HepG2 (cell line): Measurements from ENCODE around the gene DGCR8. TPM values are rescaled to one million over a fixed set of nuclear protein-coding genes. Genes with fewer than 3 reads are reported as not detected.

ENCODE experiments used
- ATAC-seq: fragments of 200-7000 bp; cut with Tn5 transposase; 3 replicates; pipeline ENCODE4 v1.9.1; 2020; ENCODE audit warnings: mild to moderate bottlenecking, moderate library complexity
- BruUV-seq: library from RNA; stranded (reverse); fragments of 400-500 nt; replicated peaks from 2 replicates; lab custom pipeline; 2021; lab: Mats Ljungman, UMichigan
- CTCF ChIA-PET: fragments of 300-600 bp; formaldehyde crosslinking; extraction: SDS; loops from one replicate; lab custom pipeline; 2021; ENCODE audit warnings: low total read pairs, inconsistent platforms, low intra/inter-chr PET ratio; lab: Yijun Ruan, JAX
- POLR2A ChIA-PET: fragments of 350-600 bp; sonication (Branson Sonifier 250); formaldehyde crosslinking; loops from one replicate; lab custom pipeline; 2020; ENCODE audit warnings: antibody characterized with exemption, inconsistent platforms; lab: Yijun Ruan, JAX
- DNase-seq: peaks from one replicate; pipeline ENCODE4 v3.0.0-alpha.2; 2015; ENCODE audit warnings: low spot score
- FAIRE-seq: peaks from 3 replicates; lab custom pipeline; 2011; peaks lifted over from hg19 to GRCh38; lab: Jason Lieb, UNC
- H2AFZ ChIP-seq: one replicate; pipeline ENCODE4 v1.6.1; 2011; ENCODE audit warnings: low read length, inconsistent platforms
- H3K27ac ChIP-seq: fragments of 300-600 bp; 3 replicates; pipeline ENCODE4 v1.8.0; 2011; ENCODE audit warnings: mixed run types, mild to moderate bottlenecking, mixed read lengths, low read length, inconsistent platforms; ENCODE audit not compliant: insufficient read depth; ENCODE audit errors: extremely low read length
- H3K27me3 ChIP-seq, 2 experiments: fragments of 200-600 bp in 1 of 2; 2 replicates in 1 of 2; 3 replicates in 1 of 2; pipeline versions ENCODE4 v1.6.0 to v1.8.0; 2011; ENCODE audit warnings: low read length in 2 of 2, mild to moderate bottlenecking in 2 of 2, moderate library complexity in 2 of 2, inconsistent platforms in 1 of 2; ENCODE audit not compliant: insufficient read depth in 2 of 2, control insufficient read depth in 1 of 2
- H3K36me3 ChIP-seq, 2 experiments: fragments of 200-600 bp in 1 of 2; replicated peaks in 1 of 2; 2 replicates in 1 of 2; 3 replicates in 1 of 2; pipeline versions ENCODE4 v1.5.1 to v1.8.0; 2011; ENCODE audit warnings: low read length in 2 of 2, inconsistent platforms in 1 of 2; ENCODE audit not compliant: insufficient read depth in 2 of 2, control insufficient read depth in 1 of 2
- H3K4me1 ChIP-seq: 2 replicates; pipeline ENCODE4 v1.5.1; 2012; ENCODE audit warnings: low read length, inconsistent platforms; ENCODE audit not compliant: insufficient read depth
- H3K4me2 ChIP-seq: 2 replicates; pipeline ENCODE4 v1.6.0; 2011; ENCODE audit warnings: low read depth, low read length, inconsistent platforms
- H3K4me3 ChIP-seq, 3 experiments: fragments of 200-600 bp in 1 of 3; sonication (generic), shearing (Covaris generic) in 1 of 3; replicated peaks in 1 of 3; 2 replicates each; pipeline ENCODE4 v1.5.1; 2011 to 2016; ENCODE audit warnings: low read length in 3 of 3, inconsistent platforms in 2 of 3, low read depth in 2 of 3, mild to moderate bottlenecking in 2 of 3, control low read depth in 1 of 3, mixed read lengths in 1 of 3; ENCODE audit not compliant: insufficient read depth in 1 of 3
- H3K79me2 ChIP-seq: one replicate; pipeline ENCODE4 v1.6.1; 2011; ENCODE audit warnings: low read length, inconsistent platforms; ENCODE audit not compliant: insufficient read depth
- H3K9ac ChIP-seq: 2 replicates; pipeline ENCODE4 v1.6.0; 2011; ENCODE audit warnings: mild to moderate bottlenecking, low read depth, low read length, inconsistent platforms; ENCODE audit not compliant: insufficient read depth
- H3K9me3 ChIP-seq: 2 replicates; pipeline ENCODE4 v1.5.1; 2012; ENCODE audit warnings: mild to moderate bottlenecking, low read length
- H4K20me1 ChIP-seq: 2 replicates; pipeline ENCODE4 v1.6.0; 2011; ENCODE audit warnings: inconsistent platforms, mild to moderate bottlenecking, low read length, moderate library complexity; ENCODE audit not compliant: insufficient read depth
- CREM ChIP-seq, 2 experiments: sonication (generic) in 1 of 2; formaldehyde crosslinking in 1 of 2; IDR thresholded peaks; 2 replicates each; pipeline versions ENCODE4 v1.4.0 to v1.6.1; 2016 to 2020; ENCODE audit warnings: antibody characterized with exemption in 1 of 2, mild to moderate bottlenecking in 1 of 2, missing genetic modification reagents in 1 of 2
- DMAP1 ChIP-seq: IDR thresholded peaks from 2 replicates; pipeline ENCODE4 v1.6.1; 2016
- JARID2 ChIP-seq: sonication (generic); formaldehyde crosslinking; IDR thresholded peaks from 2 replicates; pipeline ENCODE4 v1.8.1; 2023; ENCODE audit warnings: missing genetic modification reagents, inconsistent platforms; ENCODE audit not compliant: insufficient replicate concordance
- MIXL1 ChIP-seq: IDR thresholded peaks from 2 replicates; pipeline ENCODE4 v1.6.1; 2016
- NFATC3 ChIP-seq: sonication (generic); formaldehyde crosslinking; IDR thresholded peaks from 2 replicates; pipeline ENCODE4 v1.5.1; 2020; ENCODE audit warnings: mild to moderate bottlenecking, missing genetic modification reagents
- PCBP1 ChIP-seq: fragments of 200-400 bp; formaldehyde crosslinking; IDR thresholded peaks from 2 replicates; pipeline ENCODE4 v1.6.1; 2017; ENCODE audit warnings: mild to moderate bottlenecking, low read depth, low read length, borderline replicate concordance
- RBM39 ChIP-seq: fragments of 200-400 bp; formaldehyde crosslinking; IDR thresholded peaks from one replicate; pipeline ENCODE4 v1.6.1; 2018; ENCODE audit warnings: antibody characterized with exemption, mild to moderate bottlenecking, low read depth, low read length; ENCODE audit not compliant: poor library complexity, severe bottlenecking
- TBP ChIP-seq: sonication (generic); formaldehyde crosslinking; IDR thresholded peaks from 2 replicates; pipeline ENCODE4 v1.5.0; 2020; ENCODE audit warnings: missing genetic modification reagents
- TCF12 ChIP-seq, 2 experiments: fragments of 450-650 bp in 1 of 2; sonication (generic) in 1 of 2; formaldehyde crosslinking in 1 of 2; IDR thresholded peaks; 2 replicates each; pipeline versions ENCODE4 v1.6.1 to v1.8.0; 2017 to 2022; ENCODE audit warnings: antibody characterized with exemption in 1 of 2, mild to moderate bottlenecking in 1 of 2, missing genetic modification reagents in 1 of 2, moderate library complexity in 1 of 2
- THAP7 ChIP-seq: sonication (generic); formaldehyde crosslinking; IDR thresholded peaks from 2 replicates; pipeline ENCODE4 v1.8.1; 2023; ENCODE audit warnings: mild to moderate bottlenecking, missing genetic modification reagents
- ZBED4 ChIP-seq: sonication (generic); formaldehyde crosslinking; IDR thresholded peaks from 2 replicates; pipeline ENCODE4 v1.4.0; 2020; ENCODE audit warnings: missing genetic modification reagents, borderline replicate concordance
- ZC3H4 ChIP-seq: sonication (generic); formaldehyde crosslinking; IDR thresholded peaks from 2 replicates; pipeline ENCODE4 v1.4.0; 2020; ENCODE audit warnings: missing genetic modification reagents, borderline replicate concordance
- ZNF180 ChIP-seq: sonication (generic); formaldehyde crosslinking; IDR thresholded peaks from 2 replicates; pipeline ENCODE4 v1.4.0; 2020; ENCODE audit warnings: low read depth, missing genetic modification reagents, borderline replicate concordance
- WGBS: methylation state at CpG from one replicate; pipeline ENCODE4 v1.1.6; 2017; ENCODE audit warnings: low lambda C conversion rate; 5-methylcytosine and 5-hydroxymethylcytosine counted together
- in situ Hi-C: cut with HindIII; loops from 2 replicates; pipeline ENCODE4 v1.10.0; 2017; ENCODE audit warnings: low pct_unique_long_range_greater_than_20kb; ENCODE audit not compliant: extremely low pct_ligation_motif_present
- intact Hi-C: fragments of 100-400 bp; cut with micrococcal nuclease; formaldehyde crosslinking; loops from one replicate; pipeline ENCODE4 v1.10.0; 2022; ENCODE audit not compliant: unreplicated experiment
- polyA plus RNA-seq, 8 experiments: library from polyadenylated mRNA; depleted of rRNA in 3 of 8; stranded (reverse) in 7 of 8; unstranded in 1 of 8; fragments of >200 nt; fragmentation: Illumina TruSeq in 4 of 8; extraction: Trizol in 4 of 8; gene quantifications; 2 replicates each; pipeline versions ENCODE4 v1.2.1 to v1.2.3, GENCODE V29; 2011 to 2016; ENCODE audit warnings: low read depth in 4 of 8, missing spikeins in 1 of 8, mixed read lengths in 1 of 8; ENCODE audit not compliant: insufficient read depth in 1 of 8
- total RNA-seq, 5 experiments: library from RNA; depleted of rRNA; stranded (reverse); fragments of >200 nt; fragmentation: Illumina TruSeq; extraction: Trizol; gene quantifications; 2 replicates each; pipeline ENCODE4 v1.2.3, GENCODE V29; 2016; ENCODE audit warnings: low read depth in 1 of 5

The DGCR8 gene
- total and polyA plus RNA-seq, 2 of the 13 experiments (the other 11 are each of a cell fraction or from before 2014, with no cell fraction given): 10.2 to 23.2 TPM

- Histone ChIP-seq H3K4me2 (no peak overlapping the region), H4K20me1 (no peaks in the 10 kb centered on the region), H3K27ac (no peak overlapping the region), H2AFZ (no peak overlapping the region), H3K4me1 (no peaks in the 10 kb centered on the region), H3K4me3 (no peak overlapping the region), H3K9ac (no peak overlapping the region), H3K79me2 (no peaks in the 10 kb centered on the region), H3K27me3 (no peaks in the 10 kb centered on the region), H3K36me3 (peaks cover 0 to 25% of the 10 kb centered on the region in 2 experiments; a peak in 3 of 5 replicates), H3K9me3 (no peaks in the 10 kb centered on the region)
- 95% methylated on average over 6 of the region's 7 CpGs for WGBS
- ChIA-PET CTCF (no interaction called here), POLR2A (no interaction called here)
- in situ Hi-C loops (no loop called here), intact Hi-C loops (no loop called here)
- ATAC-seq (no peak; the same call in 2 of the 3 replicates), DNase-seq (no peak), FAIRE-seq (no peak)
- no TSS peak for BruUV-seq
- TF ChIP-seq NFATC3 (CRISPR knock-in tag) (no peak), DMAP1 (CRISPR knock-in tag) (no peak), MIXL1 (no peak), ZNF180 (CRISPR knock-in tag) (no peak), ZC3H4 (no peak), THAP7 (CRISPR knock-in tag) (no peak), JARID2 (no peak), TCF12 (IDR thresholded peaks at IDR 0.05) (no peak), TCF12 (CRISPR knock-in tag; IDR thresholded peaks at IDR 0.05) (no peak), CREM (IDR thresholded peaks at IDR 0.05) (no peak), CREM (CRISPR knock-in tag; IDR thresholded peaks at IDR 0.05) (no peak), RBM39 (no peak), PCBP1 (no peak), ZBED4 (CRISPR knock-in tag) (no peak), TBP (CRISPR knock-in tag) (no peak)
Measured at GRCh38 chr22:20040327-20041200, 39.5 kb upstream of the DGCR8 start.
